Peyer's patch (tissue), 4 donors: ENCODE data around the gene CACNA2D1.

ENCODE experiments used
- CTCF ChIP-seq, 6 experiments: fragments of 450-650 bp in 4 of 6; fragments of 200-600 bp in 2 of 6; sonication (generic) in 1 of 6; IDR thresholded peaks; one replicate each; pipeline ENCODE4 v1.5.1; 2017 to 2019; ENCODE audit warnings: antibody characterized with exemption in 6 of 6, mild to moderate bottlenecking in 3 of 6, moderate library complexity in 1 of 6
- POLR2A ChIP-seq, 2 donors: fragments of 450-650 bp; IDR thresholded peaks; one replicate each; pipeline ENCODE4 v1.5.1; 2017; ENCODE audit warnings: antibody characterized with exemption in 2 of 2, mild to moderate bottlenecking in 2 of 2, moderate library complexity in 2 of 2

- TF ChIP-seq CTCF (IDR thresholded peaks at IDR 0.05) (no peak), POLR2A (IDR thresholded peaks at IDR 0.05) (no peak)
Measured at GRCh38 chr7:82156893-82157292, 286.7 kb downstream of the CACNA2D1 start.
